SH-SY5Y (cell line): ENCODE results near the gene LARGE1.

Experiments
- GATA2 ChIP-seq: IDR thresholded peaks from 2 replicates; pipeline ENCODE4 v1.6.1; 2011; ENCODE audit warnings: mild to moderate bottlenecking, low read depth, low read length
- GATA3 ChIP-seq: IDR thresholded peaks from 2 replicates; pipeline ENCODE4 v1.6.1; 2011; ENCODE audit warnings: low read depth, mild to moderate bottlenecking, low read length, moderate library complexity

GRCh38 chr22:33476716-33477115, 443.6 kb downstream of the LARGE1 start:
- TF ChIP-seq GATA2 (no peak), GATA3 (no peak)
